Activated naive CD4-positive, alpha-beta T cell treated with anti-CD3 and anti-CD28 coated beads for 36 hours (primary cell): ENCODE data around the gene LGALSL. TPM values are rescaled to one million over a fixed set of nuclear protein-coding genes. Genes with fewer than 3 reads are reported as not detected.

Experiments used
- CTCF ChIA-PET: fragments of 350-600 bp; sonication (Branson Sonifier 250); formaldehyde crosslinking; loops from one replicate; lab custom pipeline; 2021; ENCODE audit warnings: antibody characterized with exemption; lab: Charles Lee
- DNase-seq: peaks from one replicate; pipeline ENCODE4 v3.0.0-alpha.2; 2020
- H3K27ac Mint-ChIP-seq: one replicate; pipeline ENCODE4 v1.8.0; 2021; ENCODE audit warnings: mild to moderate bottlenecking, mixed read lengths
- H3K27me3 Mint-ChIP-seq: one replicate; pipeline ENCODE4 v1.8.0; 2021; ENCODE audit warnings: low read depth, mixed read lengths
- H3K36me3 Mint-ChIP-seq: one replicate; pipeline ENCODE4 v1.8.0; 2021; ENCODE audit warnings: low read depth, mixed read lengths
- H3K4me1 Mint-ChIP-seq: one replicate; pipeline ENCODE4 v1.8.0; 2021; ENCODE audit warnings: low read depth, mixed read lengths
- H3K4me3 Mint-ChIP-seq: one replicate; pipeline ENCODE4 v1.8.0; 2021; ENCODE audit warnings: mild to moderate bottlenecking, moderate library complexity, mixed read lengths
- H3K9me3 Mint-ChIP-seq: one replicate; pipeline ENCODE4 v1.8.0; 2021; ENCODE audit warnings: mixed read lengths
- intact Hi-C: fragments of 100-400 bp; cut with micrococcal nuclease; formaldehyde crosslinking; loops from one replicate; pipeline ENCODE4 v1.15.1; 2023
- total RNA-seq, 2 experiments: library from RNA; stranded (reverse); gene quantifications; one replicate each; pipeline ENCODE4 v1.2.3, GENCODE V29; 2021

LGALSL gene
- 1 to 10 TPM; 1.0 to 1.5 TPM for total RNA-seq

GRCh38 chr2:64453770-64454385 is at the start of gene LGALSL:
Gene LGALSL (plus strand): TSS chr2:64454162. CDS start chr2:64454546, 384 bp downstream.
- H3K36me3 Mint-ChIP-seq = no peaks in the 10 kb centered on the region
- DNase-seq = peak; percentile 14
- peaks cover 6% of the 10 kb centered on the region for H3K4me1 Mint-ChIP-seq
- no peaks in the 10 kb centered on the region for H3K9me3 Mint-ChIP-seq
- peaks cover 5% of the 10 kb centered on the region for H3K27me3 Mint-ChIP-seq
- CTCF ChIA-PET = no interaction called here
- intact Hi-C loops = loop anchor here (1.0 kb wide), 1 partner anchor 405 kb away; no protein-coding TSS in a partner anchor
- no peak within 1 kb of the TSS for H3K27ac Mint-ChIP-seq
- H3K4me3 Mint-ChIP-seq = peak within 1 kb of the TSS; percentile 84

- no peaks in the 10 kb centered on the region for H3K4me1 Mint-ChIP-seq
- H3K27ac Mint-ChIP-seq = no peak overlapping the region
- intact Hi-C loops = no loop called here
Observed at GRCh38 chr2:64404743-64405142, 49.2 kb upstream of the LGALSL start.

GRCh38 chr2:64405581-64406406 is 48.2 kb upstream of the LGALSL start:
- Mint-ChIP-seq H3K4me3 (no peak overlapping the region), H3K36me3 (no peaks in the 10 kb centered on the region), H3K9me3 (no peaks in the 10 kb centered on the region), H3K27ac (no peak overlapping the region), H3K27me3 (no peaks in the 10 kb centered on the region), H3K4me1 (no peaks in the 10 kb centered on the region)
- intact Hi-C loops = no loop called here
- CTCF ChIA-PET = no interaction called here
- no peak for DNase-seq

More at GRCh38 chr2:64404743-64405142, 49.2 kb upstream of the LGALSL start:
- no peaks in the 10 kb centered on the region for H3K36me3 Mint-ChIP-seq
- no peaks in the 10 kb centered on the region for H3K27me3 Mint-ChIP-seq
- H3K4me3 Mint-ChIP-seq = no peak overlapping the region
- H3K9me3 Mint-ChIP-seq = no peaks in the 10 kb centered on the region
- CTCF ChIA-PET = interaction anchor here (2.8 kb wide), 1 partner anchor 74 kb away, joined by 8 read pairs; no protein-coding TSS in a partner anchor
- DNase-seq = no peak

GRCh38 chr2:64406407-64406774 is 47.6 kb upstream of the LGALSL start:
- Mint-ChIP-seq H3K4me1 (no peaks in the 10 kb centered on the region), H3K4me3 (no peak overlapping the region), H3K27ac (no peak overlapping the region), H3K9me3 (no peaks in the 10 kb centered on the region), H3K27me3 (no peaks in the 10 kb centered on the region), H3K36me3 (no peaks in the 10 kb centered on the region)
- intact Hi-C loops = no loop called here
- CTCF ChIA-PET = no interaction called here
- DNase-seq = no peak

GRCh38 chr2:64408031-64408430 is 45.9 kb upstream of the LGALSL start:
- H3K4me3 Mint-ChIP-seq = no peak overlapping the region
- no peak overlapping the region for H3K27ac Mint-ChIP-seq
- DNase-seq = no peak
- CTCF ChIA-PET = interaction anchor here (0.5 kb wide), 1 partner anchor 37 kb away, joined by 3 read pairs; no protein-coding TSS in a partner anchor
- intact Hi-C loops = no loop called here
- H3K27me3 Mint-ChIP-seq = no peaks in the 10 kb centered on the region
- no peaks in the 10 kb centered on the region for H3K4me1 Mint-ChIP-seq
- H3K36me3 Mint-ChIP-seq = no peaks in the 10 kb centered on the region
- H3K9me3 Mint-ChIP-seq = no peaks in the 10 kb centered on the region

- H3K9me3 Mint-ChIP-seq = no peaks in the 10 kb centered on the region
- no peaks in the 10 kb centered on the region for H3K4me1 Mint-ChIP-seq
- intact Hi-C loops = no loop called here
- no peaks in the 10 kb centered on the region for H3K36me3 Mint-ChIP-seq
- CTCF ChIA-PET = no interaction called here
- no peak overlapping the region for H3K4me3 Mint-ChIP-seq
- H3K27ac Mint-ChIP-seq = no peak overlapping the region
- no peak for DNase-seq
- no peaks in the 10 kb centered on the region for H3K27me3 Mint-ChIP-seq
Observed at GRCh38 chr2:64410671-64411070, 43.3 kb upstream of the LGALSL start.

- H3K4me3 Mint-ChIP-seq = no peak overlapping the region
- H3K36me3 Mint-ChIP-seq = no peaks in the 10 kb centered on the region
- CTCF ChIA-PET = no interaction called here
- H3K27ac Mint-ChIP-seq = no peak overlapping the region
- H3K27me3 Mint-ChIP-seq = no peaks in the 10 kb centered on the region
- intact Hi-C loops = no loop called here
- DNase-seq = no peak
- no peaks in the 10 kb centered on the region for H3K9me3 Mint-ChIP-seq
- H3K4me1 Mint-ChIP-seq = no peaks in the 10 kb centered on the region
Observed at GRCh38 chr2:64412671-64413070, 41.3 kb upstream of the LGALSL start.

- intact Hi-C loops = no loop called here
- CTCF ChIA-PET = interaction anchor here (0.5 to 2.3 kb wide), 3 partner anchors 84 to 458 kb away, joined by 3 to 5 read pairs (median 3); no protein-coding TSS in a partner anchor
Observed at GRCh38 chr2:64414736-64415435, 39.1 kb upstream of the LGALSL start.

GRCh38 chr2:64417624-64418023 is 36.3 kb upstream of the LGALSL start:
- Mint-ChIP-seq H3K4me1 (no peaks in the 10 kb centered on the region), H3K36me3 (no peaks in the 10 kb centered on the region), H3K9me3 (no peaks in the 10 kb centered on the region), H3K4me3 (no peak overlapping the region), H3K27me3 (no peaks in the 10 kb centered on the region), H3K27ac (no peak overlapping the region)
- intact Hi-C loops = no loop called here
- DNase-seq = no peak
- CTCF ChIA-PET = no interaction called here

More at GRCh38 chr2:64414736-64415435, 39.1 kb upstream of the LGALSL start:
- Mint-ChIP-seq H3K4me1 (no peaks in the 10 kb centered on the region), H3K36me3 (no peaks in the 10 kb centered on the region), H3K9me3 (no peaks in the 10 kb centered on the region), H3K4me3 (no peak overlapping the region), H3K27ac (no peak overlapping the region), H3K27me3 (no peaks in the 10 kb centered on the region)
- no peak for DNase-seq

- no peak overlapping the region for H3K4me3 Mint-ChIP-seq
- H3K36me3 Mint-ChIP-seq = no peaks in the 10 kb centered on the region
- H3K27me3 Mint-ChIP-seq = no peaks in the 10 kb centered on the region
- no peak for DNase-seq
- no peak overlapping the region for H3K27ac Mint-ChIP-seq
- H3K9me3 Mint-ChIP-seq = no peaks in the 10 kb centered on the region
- no peaks in the 10 kb centered on the region for H3K4me1 Mint-ChIP-seq
- CTCF ChIA-PET = no interaction called here
- intact Hi-C loops = no loop called here
Observed at GRCh38 chr2:64419596-64420165, 34.3 kb upstream of the LGALSL start.

- Mint-ChIP-seq H3K4me1 (no peaks in the 10 kb centered on the region), H3K4me3 (no peak overlapping the region), H3K27ac (no peak overlapping the region), H3K27me3 (no peaks in the 10 kb centered on the region), H3K36me3 (no peaks in the 10 kb centered on the region), H3K9me3 (no peaks in the 10 kb centered on the region)
- intact Hi-C loops = no loop called here
- no peak for DNase-seq
- CTCF ChIA-PET = no interaction called here
Observed at GRCh38 chr2:64420677-64421076, 33.3 kb upstream of the LGALSL start.

GRCh38 chr2:64421201-64421600 is 32.8 kb upstream of the LGALSL start:
- H3K27ac Mint-ChIP-seq = no peak overlapping the region
- H3K4me1 Mint-ChIP-seq = no peaks in the 10 kb centered on the region
- no peak for DNase-seq
- no peaks in the 10 kb centered on the region for H3K36me3 Mint-ChIP-seq
- intact Hi-C loops = no loop called here
- no peaks in the 10 kb centered on the region for H3K27me3 Mint-ChIP-seq
- H3K4me3 Mint-ChIP-seq = no peak overlapping the region
- CTCF ChIA-PET = no interaction called here
- H3K9me3 Mint-ChIP-seq = no peaks in the 10 kb centered on the region
